ENCODE measurements around the gene FYB2. TPM values are rescaled to one million over a fixed set of nuclear protein-coding genes. Genes with fewer than 3 reads are reported as not detected.

FYB2 gene
- polyA plus RNA-seq (2013, experiment 1 of 2; ENCODE audit: insufficient read length): 0.18 TPM
- polyA plus RNA-seq (2013, experiment 2 of 2; ENCODE audit: insufficient read length): not detected

DNA sequence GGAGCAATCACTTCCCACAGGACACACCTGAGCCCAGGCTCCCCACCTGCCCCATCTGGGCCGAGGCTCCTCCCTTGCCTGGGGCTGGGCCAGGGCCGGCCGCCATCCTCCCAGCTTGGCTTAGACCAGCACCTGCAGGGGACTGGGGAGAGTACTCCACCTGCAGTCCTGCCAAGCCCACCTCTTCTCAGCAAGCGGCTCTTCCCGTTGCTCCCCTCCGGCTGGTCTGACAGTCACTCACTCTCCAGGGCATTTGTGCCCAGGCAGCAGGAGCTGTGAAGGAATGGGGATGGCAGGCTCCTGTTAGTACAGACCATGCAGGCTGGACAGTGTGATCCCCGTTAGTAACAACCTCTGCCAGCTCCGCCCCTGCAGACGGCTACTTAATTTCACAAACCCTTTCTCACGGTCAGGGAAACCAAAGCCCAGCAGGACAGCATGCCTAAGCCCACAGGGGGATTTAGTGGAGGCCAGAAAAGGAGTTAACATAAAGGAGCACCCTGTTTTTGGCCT lies at the start of gene FYB2:
Gene FYB2, minus strand, starts transcription at position 18 of the 513 bp plus-strand sequence. CDS start 114 bp downstream, outside the sequence.
- DNase-seq: peak; percentile 46

- DNase-seq: peak; percentile 34
These were observed 49.6 kb upstream of the FYB2 start for GRCh38 chr1:56868761-56869160.

- DNase-seq: no peak
These were observed 48.3 kb upstream of the FYB2 start for GRCh38 chr1:56867491-56867890.

GRCh38 chr1:56866656-56867055 lies 47.5 kb upstream of the FYB2 start:
- DNase-seq: peak; percentile 87

DNA sequence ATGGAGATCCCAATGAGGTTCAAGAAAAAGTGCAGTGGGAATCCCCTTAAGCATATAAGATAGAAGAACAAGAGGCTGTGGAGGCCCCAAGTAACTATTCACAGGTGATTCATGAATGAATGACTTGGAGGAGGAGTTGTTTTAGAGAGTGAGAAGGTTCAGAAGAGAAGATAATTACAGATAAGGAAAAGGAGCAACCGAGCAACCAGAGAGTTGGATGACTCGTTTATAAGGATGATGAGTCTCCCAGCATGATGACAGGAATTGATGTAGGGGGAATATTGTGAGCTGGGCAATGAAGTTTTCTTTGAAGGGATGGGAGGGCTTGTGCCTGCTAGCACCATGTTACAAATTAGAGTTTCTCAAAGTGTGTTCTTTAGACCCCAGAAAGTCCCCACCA lies 45.2 kb upstream of the FYB2 start:
- DNase-seq: no peak

GRCh38 chr1:56863265-56863992 lies 44.2 kb upstream of the FYB2 start:
- no peak for DNase-seq

GRCh38 chr1:56859287-56859686 lies 40.1 kb upstream of the FYB2 start:
- DNase-seq: no peak

DNA sequence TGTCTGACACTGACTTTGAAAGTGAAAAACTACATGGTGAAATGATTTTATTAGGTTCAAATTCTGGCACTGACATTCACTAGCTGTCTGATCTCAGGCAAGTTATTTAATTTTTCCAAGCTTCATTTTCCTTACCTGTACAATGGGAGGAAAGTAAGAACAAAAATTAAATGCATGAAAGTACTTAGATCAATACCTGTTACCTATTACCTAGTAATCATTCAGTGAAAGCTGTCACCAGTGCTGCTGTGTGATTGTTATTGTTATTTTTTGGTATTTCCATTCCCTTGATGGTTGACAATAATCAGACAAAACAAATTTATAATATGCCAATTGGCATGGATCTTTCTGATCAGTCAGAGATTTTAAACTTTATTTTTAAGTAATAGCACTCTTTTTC lies 37.0 kb upstream of the FYB2 start:
- DNase-seq: no peak

DNA sequence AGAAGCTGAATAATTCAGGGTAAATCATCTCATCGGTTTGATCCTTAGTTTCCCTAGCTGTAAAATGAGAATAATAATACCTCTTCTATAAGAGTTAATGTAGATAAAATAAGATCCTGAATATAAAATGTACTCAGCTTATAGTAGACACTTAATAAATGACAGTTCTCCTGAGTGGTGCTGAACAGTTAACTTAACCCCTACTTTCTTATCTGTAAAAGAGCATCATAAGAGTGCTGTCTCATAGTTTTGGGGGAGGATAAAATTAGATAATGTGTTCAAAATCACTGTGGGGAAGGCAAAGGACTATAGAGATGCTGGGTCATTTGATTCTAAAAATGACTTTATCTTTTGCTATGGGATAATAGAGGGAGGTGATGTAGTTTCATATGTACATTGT lies 36.0 kb upstream of the FYB2 start:
- no peak for DNase-seq

DNA sequence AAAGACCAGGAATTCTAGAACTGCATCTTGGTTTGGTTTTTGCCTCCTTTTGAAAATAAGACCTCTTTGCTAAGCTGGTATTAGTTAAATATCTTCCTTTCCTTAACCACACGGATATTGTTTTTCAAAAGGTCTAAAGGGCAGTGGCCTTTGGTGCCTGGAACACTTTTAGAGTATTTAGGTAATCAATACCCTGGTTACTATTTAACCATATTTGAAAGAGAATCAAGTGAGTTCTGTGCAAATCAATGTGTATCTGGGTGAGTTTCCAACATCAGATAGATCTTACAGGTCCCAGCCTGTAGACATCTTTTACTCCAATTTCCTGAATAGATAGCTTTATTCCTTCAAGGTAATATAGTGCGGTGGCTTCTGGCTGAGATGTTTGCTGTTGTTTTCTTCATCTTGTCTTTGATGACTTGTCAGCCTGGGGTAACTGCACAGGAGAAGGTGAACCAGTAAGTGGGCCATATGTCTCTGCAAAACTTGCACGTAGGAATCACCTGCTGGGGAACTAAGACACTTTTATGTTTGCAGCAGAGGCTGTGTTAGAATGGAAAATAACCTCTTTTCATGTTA lies 35.4 kb upstream of the FYB2 start, which contains the start of gene C8A:
Gene C8A, plus strand, starts transcription at position 277 of the 579 bp plus-strand sequence. Its CDS starts 105 bp downstream, at position 382.
- no peak for DNase-seq

DNA sequence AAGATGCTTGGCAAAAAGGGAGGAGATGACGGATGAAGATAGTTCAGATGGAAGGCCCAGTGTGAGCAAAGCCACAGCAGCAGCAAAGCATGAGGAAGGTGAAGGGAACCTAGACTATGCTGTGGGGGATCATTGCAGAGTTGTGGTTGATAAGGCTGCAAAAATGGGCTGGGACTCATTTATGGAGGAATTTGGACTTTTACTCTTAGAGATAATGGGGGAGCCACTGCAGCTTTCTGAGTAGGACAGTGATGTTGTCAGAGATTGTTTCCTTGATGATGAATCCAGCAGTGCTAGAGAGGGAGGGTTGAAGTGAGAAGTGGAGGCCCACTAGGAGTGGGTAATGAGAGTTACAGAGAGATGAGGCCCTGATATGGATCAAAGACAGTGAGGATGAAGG lies 33.3 kb upstream of the FYB2 start:
- no peak for DNase-seq

- no peak for DNase-seq
These were observed 31.7 kb upstream of the FYB2 start for GRCh38 chr1:56850922-56851321.

- no peak for DNase-seq
These were observed 31.2 kb upstream of the FYB2 start for GRCh38 chr1:56850411-56850810.

GRCh38 chr1:56849750-56850149 lies 30.5 kb upstream of the FYB2 start:
- DNase-seq: no peak

- no peak for DNase-seq
These were observed 26.1 kb upstream of the FYB2 start for GRCh38 chr1:56845343-56845742.

GRCh38 chr1:56844545-56845136 lies 25.4 kb upstream of the FYB2 start:
- DNase-seq: no peak

GRCh38 chr1:56843544-56843943 lies 24.3 kb upstream of the FYB2 start:
- DNase-seq: no peak

- no peak for DNase-seq
These were observed 19.6 kb upstream of the FYB2 start for GRCh38 chr1:56838759-56839158.

- no peak for DNase-seq
These were observed 18.2 kb upstream of the FYB2 start for GRCh38 chr1:56837244-56837939.

DNA sequence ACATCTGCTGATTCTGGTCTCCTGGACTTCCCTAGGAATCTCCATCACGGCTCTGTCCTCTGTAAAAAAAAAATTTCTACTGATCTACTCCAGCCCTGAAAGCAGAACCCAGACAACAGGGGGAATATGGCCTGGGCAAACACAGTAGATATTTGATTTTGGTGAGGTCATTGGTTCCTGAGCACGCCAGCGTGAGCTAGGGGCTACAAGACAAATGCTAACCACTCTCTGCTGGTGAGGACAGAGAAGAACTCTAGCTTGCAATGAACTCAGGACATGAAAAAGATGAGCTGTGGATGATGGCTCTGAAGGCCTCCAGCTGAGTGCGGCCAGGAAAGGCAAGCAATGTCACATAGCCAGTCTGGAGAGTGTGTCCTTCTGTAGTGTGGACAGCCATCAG lies 17.2 kb upstream of the FYB2 start:
- DNase-seq: no peak

DNA sequence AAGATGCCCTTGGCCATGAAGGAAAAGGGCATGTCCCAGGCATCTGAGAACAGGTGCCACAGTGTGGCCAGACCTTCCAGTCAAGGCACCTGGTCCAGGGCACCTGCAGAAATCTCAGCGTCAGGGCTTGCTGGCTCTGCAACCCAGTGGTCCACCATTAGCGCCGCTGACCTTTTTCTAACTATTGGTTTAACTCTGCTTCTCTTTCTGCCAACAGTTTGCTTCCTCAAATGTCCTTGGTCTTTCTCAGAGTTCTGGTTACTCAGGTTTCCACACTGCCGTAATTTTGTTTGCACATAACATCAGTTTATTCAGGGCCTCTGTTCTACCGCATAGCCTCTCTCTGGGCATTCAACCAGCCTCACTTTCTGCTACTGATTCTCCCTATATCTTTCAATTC lies 16.5 kb upstream of the FYB2 start:
- no peak for DNase-seq

- DNase-seq: no peak
These were observed 15.1 kb upstream of the FYB2 start for GRCh38 chr1:56834137-56834900.

Measured in fibroblast of skin of scalp (primary cell).